H1 (cell line): ENCODE data around the gene MYD88. TPM values are rescaled to one million over a fixed set of nuclear protein-coding genes. Genes with fewer than 3 reads are reported as not detected.

Source experiments
- CTCF ChIA-PET: fragments of 300-600 bp; sonication (Branson Sonifier 250); formaldehyde crosslinking; loops from one replicate; lab custom pipeline; 2021; ENCODE audit not compliant: partially characterized antibody; lab: Charles Lee
- POLR2A ChIA-PET: fragments of 300-600 bp; sonication (Branson Sonifier 250); formaldehyde crosslinking; loops from one replicate; lab custom pipeline; 2021; ENCODE audit warnings: inconsistent platforms; ENCODE audit not compliant: partially characterized antibody; lab: Charles Lee
- DNase-seq, 2 experiments: peaks; one replicate each; pipeline versions ENCODE4 v3.0.0 to v3.0.0-alpha.2; 2010 to 2022; ENCODE audit warnings: low spot score in 2 of 2, low read depth in 1 of 2, mixed read lengths in 1 of 2
- FAIRE-seq: peaks from 2 replicates; lab custom pipeline; 2011; peaks lifted over from hg19 to GRCh38; lab: Jason Lieb, UNC
- H2AFZ ChIP-seq: 2 replicates; pipeline ENCODE4 v1.8.1; 2012; ENCODE audit warnings: low read length, inconsistent platforms
- H2AK5ac ChIP-seq: 2 replicates; pipeline ENCODE4 v1.6.1; 2013; ENCODE audit warnings: low read depth, low read length
- H2BK120ac ChIP-seq: replicated peaks from 2 replicates; pipeline ENCODE3; 2013; ENCODE audit warnings: low read depth, low read length, inconsistent platforms
- H2BK12ac ChIP-seq: 2 replicates; pipeline ENCODE4 v1.6.1; 2013; ENCODE audit warnings: low read depth, low read length
- H2BK15ac ChIP-seq: 2 replicates; pipeline ENCODE4 v1.6.1; 2013; ENCODE audit warnings: low read length
- H2BK20ac ChIP-seq: 2 replicates; pipeline ENCODE4 v1.6.1; 2013; ENCODE audit warnings: low read length
- H2BK5ac ChIP-seq: 2 replicates; pipeline ENCODE4 v1.6.1; 2013; ENCODE audit warnings: low read depth, low read length
- H3K14ac ChIP-seq: 2 replicates; pipeline ENCODE4 v1.6.1; 2013; ENCODE audit warnings: inconsistent platforms; ENCODE audit not compliant: insufficient read length
- H3K18ac ChIP-seq: 2 replicates; pipeline ENCODE4 v1.6.1; 2013; ENCODE audit warnings: low read length; ENCODE audit errors: extremely low read depth
- H3K23ac ChIP-seq: 2 replicates; pipeline ENCODE4 v1.6.1; 2013; ENCODE audit warnings: inconsistent platforms; ENCODE audit not compliant: insufficient read length
- H3K23me2 ChIP-seq: 2 replicates; pipeline ENCODE4 v1.6.1; 2013; ENCODE audit warnings: low read depth, low read length
- H3K27ac ChIP-seq: 2 replicates; pipeline ENCODE4 v1.6.1; 2011; ENCODE audit warnings: low read depth, low read length, inconsistent platforms
- H3K27me3 ChIP-seq, 4 experiments: replicated peaks in 1 of 4; 1 replicate in 1 of 4; 2 replicates in 3 of 4; pipeline versions ENCODE4 v1.6.1 to v1.8.1; 2011 to 2013; ENCODE audit warnings: low read length in 3 of 4, mild to moderate bottlenecking in 3 of 4, inconsistent platforms in 2 of 4, mixed read lengths in 2 of 4, moderate library complexity in 1 of 4; ENCODE audit not compliant: control insufficient read depth in 3 of 4, insufficient read depth in 3 of 4; ENCODE audit errors: extremely low read depth in 1 of 4
- H3K36me3 ChIP-seq, 4 experiments: 2 replicates each; pipeline versions ENCODE4 v1.6.1 to v1.8.1; 2011 to 2013; ENCODE audit warnings: mild to moderate bottlenecking in 4 of 4, low read length in 3 of 4, moderate library complexity in 2 of 4, control low read depth in 1 of 4, inconsistent platforms in 1 of 4; ENCODE audit not compliant: insufficient read depth in 4 of 4, control insufficient read depth in 2 of 4
- H3K4ac ChIP-seq: replicated peaks from 2 replicates; pipeline ENCODE3; 2013; ENCODE audit warnings: low read length, low read depth, mixed read lengths, inconsistent platforms; ENCODE audit not compliant: insufficient read length
- H3K4me1 ChIP-seq, 4 experiments: replicated peaks in 1 of 4; 1 replicate in 1 of 4; 2 replicates in 3 of 4; pipeline versions ENCODE4 v1.6.1 to v1.8.1; 2011 to 2013; ENCODE audit warnings: low read length in 3 of 4, inconsistent platforms in 2 of 4, mixed read lengths in 1 of 4; ENCODE audit not compliant: insufficient read depth in 4 of 4, control insufficient read depth in 3 of 4
- H3K4me2 ChIP-seq, 2 experiments: 2 replicates each; pipeline versions ENCODE4 v1.6.1 to v1.8.1; 2011 to 2013; ENCODE audit warnings: low read depth in 2 of 2, low read length in 2 of 2, control low read depth in 1 of 2, inconsistent platforms in 1 of 2, mild to moderate bottlenecking in 1 of 2; ENCODE audit not compliant: insufficient read depth in 1 of 2
- H3K4me3 ChIP-seq, 4 experiments: fragments of 200-600, 300-600 bp in 1 of 4; sonication (generic), shearing (Covaris generic), sonication (Bioruptor Twin) in 1 of 4; 2 replicates each; pipeline versions ENCODE4 v1.5.1 to v1.8.1; 2011 to 2016; ENCODE audit warnings: low read length in 4 of 4, low read depth in 3 of 4, control low read depth in 2 of 4, inconsistent platforms in 2 of 4, mild to moderate bottlenecking in 2 of 4, mixed read lengths in 1 of 4, moderate library complexity in 1 of 4; ENCODE audit not compliant: insufficient read depth in 2 of 4; ENCODE audit errors: extremely low read depth in 1 of 4
- H3K56ac ChIP-seq: replicated peaks from 2 replicates; pipeline ENCODE3; 2013; ENCODE audit warnings: low read depth, mild to moderate bottlenecking, mixed read lengths, low read length, inconsistent platforms; ENCODE audit not compliant: insufficient read length
- H3K79me1 ChIP-seq: 2 replicates; pipeline ENCODE4 v1.6.1; 2013; ENCODE audit warnings: low read depth, low read length, control low read depth
- H3K79me2 ChIP-seq, 2 experiments: 2 replicates each; pipeline versions ENCODE4 v1.6.1 to v1.8.1; 2012 to 2013; ENCODE audit warnings: low read length in 2 of 2, mild to moderate bottlenecking in 2 of 2, inconsistent platforms in 1 of 2; ENCODE audit not compliant: insufficient read depth in 2 of 2, control insufficient read depth in 1 of 2
- H3K9ac ChIP-seq, 4 experiments: replicated peaks in 1 of 4; 1 replicate in 1 of 4; 2 replicates in 3 of 4; pipeline versions ENCODE4 v1.6.1 to v1.8.1; 2011 to 2013; ENCODE audit warnings: low read depth in 3 of 4, low read length in 3 of 4, control low read depth in 2 of 4, mild to moderate bottlenecking in 2 of 4, moderate library complexity in 2 of 4, inconsistent platforms in 1 of 4; ENCODE audit errors: extremely low read depth in 1 of 4
- H3K9me3 ChIP-seq, 2 experiments: 2 replicates each; pipeline versions ENCODE4 v1.6.1 to v1.8.1; 2012 to 2013; ENCODE audit warnings: mild to moderate bottlenecking in 2 of 2, moderate library complexity in 2 of 2, control low read depth in 1 of 2, inconsistent platforms in 1 of 2, low read depth in 1 of 2, low read length in 1 of 2, mixed read lengths in 1 of 2; ENCODE audit not compliant: insufficient read depth in 2 of 2
- H4K20me1 ChIP-seq, 2 experiments: replicated peaks in 1 of 2; 2 replicates each; pipeline versions ENCODE3 to v1.8.1; 2011 to 2013; ENCODE audit warnings: inconsistent platforms in 2 of 2, low read length in 2 of 2, mild to moderate bottlenecking in 1 of 2; ENCODE audit not compliant: insufficient read depth in 2 of 2, control insufficient read depth in 1 of 2
- H4K5ac ChIP-seq: 2 replicates; pipeline ENCODE4 v1.6.1; 2013; ENCODE audit warnings: low read length, low read depth, mixed read lengths, inconsistent platforms; ENCODE audit not compliant: insufficient read length
- H4K8ac ChIP-seq: 2 replicates; pipeline ENCODE4 v1.8.0; 2013; ENCODE audit warnings: mild to moderate bottlenecking, moderate library complexity, low read length, inconsistent platforms; ENCODE audit not compliant: insufficient read depth; ENCODE audit errors: extremely low read depth
- H4K91ac ChIP-seq: replicated peaks from 2 replicates; pipeline ENCODE3; 2013; ENCODE audit warnings: low read length, mixed read lengths, inconsistent platforms; ENCODE audit not compliant: insufficient read length
- ASH2L ChIP-seq: fragments of 200-600, 300-600 bp; sonication (generic); IDR thresholded peaks from one replicate; pipeline ENCODE4 v1.7.1; 2017; ENCODE audit warnings: low read length
- FOSL1 ChIP-seq: IDR thresholded peaks from 2 replicates; pipeline ENCODE4 v1.6.1; 2011; ENCODE audit warnings: mild to moderate bottlenecking, low read depth, low read length, moderate library complexity; ENCODE audit not compliant: insufficient read depth
- JUND ChIP-seq: IDR thresholded peaks from 2 replicates; pipeline ENCODE4 v1.6.1; 2011; ENCODE audit warnings: mild to moderate bottlenecking, improper control_type of control experiment, low read length
- SAP30 ChIP-seq: fragments of 300-600 bp; sonication (generic); IDR thresholded peaks from 2 replicates; pipeline ENCODE4 v1.7.1; 2012; ENCODE audit warnings: low read length, moderate library complexity, mild to moderate bottlenecking, inconsistent platforms; ENCODE audit not compliant: insufficient read depth, insufficient replicate concordance
- SIX5 ChIP-seq: IDR thresholded peaks from 2 replicates; pipeline ENCODE4 v1.6.1; 2011; ENCODE audit warnings: mild to moderate bottlenecking, low read depth, low read length
- SP2 ChIP-seq: IDR thresholded peaks from 2 replicates; pipeline ENCODE4 v1.6.1; 2012; ENCODE audit warnings: mild to moderate bottlenecking, low read length, inconsistent platforms
- TEAD4 ChIP-seq: IDR thresholded peaks from 2 replicates; pipeline ENCODE4 v1.6.1; 2012; ENCODE audit warnings: low read depth, low read length, inconsistent platforms, mixed read lengths
- WGBS, 2 experiments: shearing (Covaris generic) in 1 of 2; methylation state at CpG; one replicate each; pipeline versions ENCODE4 v1.1.6 to v1.1.7; 2013 to 2015; ENCODE audit warnings: low lambda C conversion rate in 2 of 2, mixed read lengths in 2 of 2, inconsistent platforms in 1 of 2, low coverage in 1 of 2, missing lambda C conversion rate in 1 of 2; ENCODE audit not compliant: insufficient replicate concordance in 2 of 2, insufficient coverage in 1 of 2, insufficient read length in 1 of 2; ENCODE audit errors: extremely low coverage in 1 of 2, missing lambda C conversion rate in 1 of 2; 5-methylcytosine and 5-hydroxymethylcytosine counted together
- polyA plus RNA-seq, 7 experiments: library from polyadenylated mRNA; depleted of rRNA in 3 of 7; stranded (reverse) in 5 of 7; unstranded in 2 of 7; fragments of >200 nt in 5 of 7; fragments of 200-250 nt in 2 of 7; gene quantifications; 1 replicate in 5 of 7; 2 replicates in 1 of 7; 4 replicates in 1 of 7; pipeline versions ENCODE4 v1.2.1 to v1.2.3, GENCODE V29; 2011 to 2013; ENCODE audit warnings: missing spikeins in 2 of 7, mixed read lengths in 2 of 7
- total RNA-seq: library from RNA; stranded (reverse); fragmentation: NEBNext Ultra II Directional; extraction: Animal tissue kit (Norgen Biotek cat#: 25700); gene quantifications from 2 replicates; pipeline ENCODE4 v1.2.1, GENCODE V29; 2021

The MYD88 gene
- total and polyA plus RNA-seq, 2 of the 8 experiments (the other 6 are each of a cell fraction or from before 2014, with no cell fraction given), result 22.1 to 22.5 TPM

DNA sequence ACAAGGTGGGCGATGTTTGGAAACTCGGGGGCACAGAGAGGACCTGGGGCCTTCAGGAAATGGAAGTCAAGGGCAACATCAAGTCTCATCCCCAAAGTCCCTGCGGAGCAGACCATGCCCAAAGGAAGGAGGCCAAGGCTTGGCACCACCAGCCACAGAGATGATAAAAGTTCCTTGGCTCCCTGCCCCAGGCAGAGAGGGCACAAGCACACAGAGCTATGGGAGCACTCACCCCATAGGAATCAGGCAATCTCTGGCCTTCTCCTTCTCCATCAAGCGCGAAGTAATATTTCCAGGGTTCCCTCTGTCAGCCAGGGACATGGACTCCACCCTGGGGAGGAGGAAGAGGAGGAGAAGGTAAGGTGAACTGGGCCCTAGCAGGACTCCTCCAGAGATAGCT lies 9.4 kb upstream of the MYD88 start:
- H3K14ac ChIP-seq, result no peak overlapping the region
- H3K4me3 ChIP-seq, result no peak overlapping the region
- no peak overlapping the region; the same call in 1 of the 2 replicates for H4K8ac ChIP-seq
- H3K36me3 ChIP-seq, result peaks cover 31 to 56% (median 50%) of the 10 kb centered on the region in 4 experiments
- ChIA-PET CTCF (interaction anchor here (0.6 to 9.6 kb wide), 4 partner anchors 10 to 85 kb away, joined by 3 to 105 read pairs (median 6); no protein-coding TSS in a partner anchor), POLR2A (no interaction called here)
- H3K4me2 ChIP-seq, result no peak overlapping the region
- no peak overlapping the region for H2AK5ac ChIP-seq
- H4K20me1 ChIP-seq, result peaks cover 10 to 23% of the 10 kb centered on the region in 2 experiments
- H3K9ac ChIP-seq, result no peak overlapping the region
- no peak overlapping the region for H3K4ac ChIP-seq
- H3K23me2 ChIP-seq, result no peaks in the 10 kb centered on the region
- H3K56ac ChIP-seq, result no peak overlapping the region
- no peak overlapping the region for H2BK120ac ChIP-seq
- 88% methylated on average over 5 of the region's 5 CpGs; no CpG with 5 or more reads in 1 of the 2 experiments for WGBS, 2 experiments
- H3K27ac ChIP-seq, result no peak overlapping the region
- H3K9me3 ChIP-seq, result no peaks in the 10 kb centered on the region
- H2AFZ ChIP-seq, result no peak overlapping the region
- DNase-seq (no peak), FAIRE-seq (no peak)
- no peak overlapping the region for H3K18ac ChIP-seq
- no peak overlapping the region for H2BK12ac ChIP-seq
- H3K23ac ChIP-seq, result no peak overlapping the region
- no peak overlapping the region for H2BK20ac ChIP-seq
- H4K91ac ChIP-seq, result no peak overlapping the region
- no peaks in the 10 kb centered on the region for H3K79me1 ChIP-seq
- H3K4me1 ChIP-seq, result 0 out of 7 replicates have a peak, but pooled peaks cover 0 to 3% (median under 1%) of the 10 kb centered on the region in 4 experiments
- no peaks in the 10 kb centered on the region for H3K79me2 ChIP-seq
- H4K5ac ChIP-seq, result no peak overlapping the region
- H3K27me3 ChIP-seq, result no peaks in the 10 kb centered on the region
- H2BK5ac ChIP-seq, result no peak overlapping the region
- no peak overlapping the region for H2BK15ac ChIP-seq
- TF ChIP-seq SIX5 (no peak), JUND (no peak), ASH2L (no peak), SAP30 (no peak), FOSL1 (no peak), TEAD4 (no peak), SP2 (no peak)
